VCaP (cell line): ENCODE data around the gene ZCCHC24.
"Not testable (repeated sequence)": the region's sequence is repeated elsewhere in the genome, so short reads cannot be mapped to it uniquely, and the experiment has no call there.

Experiments
- H3K27ac ChIP-seq: fragments of 450-650 bp; 2 replicates; pipeline ENCODE4 v1.5.1; 2017
- TF ChIP-seq, protein P1 (sequence below): fragments of 450-650 bp; conservative IDR thresholded peaks from 2 replicates; pipeline ENCODE4 v1.5.1; 2017; ENCODE audit warnings: mild to moderate bottlenecking, moderate library complexity

The ZCCHC24 gene

DNA sequence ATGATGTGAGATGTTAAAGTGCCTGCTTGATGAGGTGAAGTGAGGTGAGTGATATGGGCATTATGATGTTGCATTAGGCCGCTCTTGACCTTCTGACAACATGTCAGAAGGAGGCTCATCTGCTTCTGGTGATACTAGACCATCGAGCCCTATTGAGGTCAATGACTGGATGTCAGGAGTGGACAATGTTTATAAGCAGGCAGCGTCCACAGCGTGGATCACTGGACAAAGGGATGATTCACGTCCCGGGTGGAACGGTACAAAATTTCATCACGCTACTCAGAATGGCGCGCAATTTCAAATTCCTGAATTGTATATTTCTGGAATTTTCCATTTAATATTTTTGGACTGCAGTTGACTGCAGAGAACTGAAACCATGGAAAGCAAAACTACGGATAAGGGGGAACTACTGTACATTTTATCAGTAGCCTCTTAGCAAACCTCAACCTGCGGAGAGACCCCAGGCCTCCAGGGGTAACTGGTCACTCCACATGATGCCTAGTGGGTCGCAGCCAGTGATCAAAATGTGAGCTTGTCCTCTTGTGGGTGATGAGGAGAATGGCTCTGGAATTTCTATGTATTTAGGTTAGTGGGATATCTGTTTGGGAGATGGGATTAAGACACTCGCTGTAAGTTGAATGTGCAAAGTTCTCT lies 5.7 kb upstream of the ZCCHC24 start:
- TF ChIP-seq, protein P1, sequence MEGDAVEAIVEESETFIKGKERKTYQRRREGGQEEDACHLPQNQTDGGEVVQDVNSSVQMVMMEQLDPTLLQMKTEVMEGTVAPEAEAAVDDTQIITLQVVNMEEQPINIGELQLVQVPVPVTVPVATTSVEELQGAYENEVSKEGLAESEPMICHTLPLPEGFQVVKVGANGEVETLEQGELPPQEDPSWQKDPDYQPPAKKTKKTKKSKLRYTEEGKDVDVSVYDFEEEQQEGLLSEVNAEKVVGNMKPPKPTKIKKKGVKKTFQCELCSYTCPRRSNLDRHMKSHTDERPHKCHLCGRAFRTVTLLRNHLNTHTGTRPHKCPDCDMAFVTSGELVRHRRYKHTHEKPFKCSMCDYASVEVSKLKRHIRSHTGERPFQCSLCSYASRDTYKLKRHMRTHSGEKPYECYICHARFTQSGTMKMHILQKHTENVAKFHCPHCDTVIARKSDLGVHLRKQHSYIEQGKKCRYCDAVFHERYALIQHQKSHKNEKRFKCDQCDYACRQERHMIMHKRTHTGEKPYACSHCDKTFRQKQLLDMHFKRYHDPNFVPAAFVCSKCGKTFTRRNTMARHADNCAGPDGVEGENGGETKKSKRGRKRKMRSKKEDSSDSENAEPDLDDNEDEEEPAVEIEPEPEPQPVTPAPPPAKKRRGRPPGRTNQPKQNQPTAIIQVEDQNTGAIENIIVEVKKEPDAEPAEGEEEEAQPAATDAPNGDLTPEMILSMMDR = no peak

DNA sequence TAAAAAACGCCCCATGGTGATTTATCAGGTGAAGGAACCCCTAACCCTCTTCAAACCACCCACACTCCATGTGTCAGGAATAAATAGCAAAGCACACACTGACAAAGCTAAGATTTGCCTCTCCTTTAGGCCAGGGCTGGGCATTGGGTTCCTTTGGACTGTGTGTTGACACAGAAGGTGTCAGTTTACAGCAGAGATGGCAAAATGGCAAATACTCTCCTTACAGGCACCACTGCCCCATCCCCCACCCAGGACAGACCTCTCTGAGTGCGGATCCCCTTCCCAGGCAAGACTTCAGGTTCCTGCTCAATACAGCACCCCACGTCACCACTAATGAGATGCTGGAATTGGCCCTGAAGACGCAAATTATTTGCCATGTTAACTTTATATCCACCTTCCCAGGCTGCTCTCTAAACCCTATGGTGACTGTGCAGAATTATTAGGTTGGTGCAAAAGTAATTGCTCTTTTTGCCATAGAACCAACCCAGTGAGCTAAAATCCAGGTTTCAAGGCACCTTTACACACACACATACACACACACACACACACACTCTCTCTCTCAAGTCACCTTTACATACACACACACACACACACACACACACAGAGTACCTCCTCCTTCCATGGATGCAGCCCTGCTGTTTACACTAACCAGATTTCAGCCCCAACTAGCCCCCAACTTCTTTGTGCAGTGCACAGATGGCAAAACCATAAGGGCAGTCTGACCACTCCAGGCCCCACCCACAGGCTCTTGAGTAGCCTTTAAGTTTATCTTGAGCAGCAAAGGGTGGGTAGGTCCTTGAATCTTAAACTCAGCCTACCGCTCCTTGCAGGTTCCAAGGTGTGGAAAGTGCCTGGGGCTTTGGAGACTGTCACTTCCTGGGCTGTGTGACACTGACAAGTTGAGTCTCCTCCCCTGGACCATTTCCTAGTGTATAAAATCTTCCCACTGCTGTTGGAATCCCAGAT lies 4.0 kb upstream of the ZCCHC24 start:
- peak overlapping the region; percentile 57 for H3K27ac ChIP-seq

More for the DNA sequence above, 5.7 kb upstream of the ZCCHC24 start:
- H3K27ac ChIP-seq = no peak overlapping the region

GRCh38 chr10:79448732-79449049 lies 3.3 kb upstream of the ZCCHC24 start:
- peak overlapping the region; percentile 57 for H3K27ac ChIP-seq
- TF ChIP-seq, protein P1 = no peak

More for the DNA sequence above, 4.0 kb upstream of the ZCCHC24 start:
- TF ChIP-seq, protein P1 = no peak

DNA sequence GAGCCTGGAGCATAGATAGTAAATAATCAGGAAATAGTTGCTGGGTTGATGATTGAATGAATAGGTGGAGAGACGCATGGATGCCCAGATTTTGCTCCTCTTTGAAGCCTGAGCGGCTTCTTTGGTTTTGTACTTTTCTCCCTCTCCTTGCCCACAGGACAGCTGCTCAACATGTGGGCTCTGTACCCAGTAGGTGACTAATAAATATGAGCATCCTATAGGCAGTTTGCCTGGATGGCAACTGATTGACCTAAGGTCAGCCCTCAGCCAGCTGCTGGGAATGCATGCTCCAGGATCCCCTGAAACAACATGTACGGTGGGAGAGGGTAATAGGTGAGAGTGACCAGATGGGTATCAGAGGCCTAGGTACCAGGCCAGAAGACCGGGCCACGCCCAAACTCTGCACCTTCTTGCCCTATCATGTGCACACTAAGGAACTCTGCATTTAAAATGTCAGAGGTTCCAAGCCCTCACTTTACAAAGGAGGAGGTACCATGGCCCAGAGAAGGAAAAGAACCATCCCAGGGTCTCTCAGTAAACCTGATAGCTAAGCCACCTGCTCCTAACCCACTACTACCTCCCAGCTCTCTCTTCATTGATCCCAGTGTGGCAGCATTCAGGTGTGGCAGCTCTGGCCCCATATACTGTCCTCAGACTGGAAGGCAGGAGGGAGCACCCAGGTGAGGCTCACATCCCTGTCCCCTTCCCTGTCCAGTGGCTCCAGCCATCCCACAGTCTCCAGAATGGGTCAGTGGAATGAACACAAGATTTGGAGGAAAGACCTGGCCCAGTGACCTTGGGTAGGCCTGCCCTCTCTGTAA lies 2.7 kb upstream of the ZCCHC24 start:
- TF ChIP-seq, protein P1 = no peak

DNA sequence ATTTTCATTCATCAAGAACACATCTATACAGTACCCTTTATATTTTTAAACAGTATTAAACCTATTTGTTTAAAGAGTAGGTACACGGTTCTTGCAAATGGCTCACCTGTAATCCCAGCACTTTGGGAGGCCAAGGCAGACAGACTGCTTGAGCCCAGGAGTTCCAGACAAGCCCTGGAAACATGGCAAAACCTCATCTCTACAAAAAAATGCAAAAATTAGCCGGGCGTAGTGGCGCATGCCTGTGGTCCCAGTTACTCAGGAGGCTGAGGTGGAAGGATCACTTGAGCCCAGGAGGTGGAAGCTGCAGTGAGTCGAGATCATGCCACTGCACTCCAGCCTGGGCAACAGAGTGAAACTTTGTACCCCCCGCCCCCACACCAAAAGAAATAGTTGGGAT lies 1.8 kb upstream of the ZCCHC24 start:
- H3K27ac ChIP-seq = not testable (repeated sequence)

More for the DNA sequence above, 2.7 kb upstream of the ZCCHC24 start:
- H3K27ac ChIP-seq = peak overlapping the region; percentile 57

DNA sequence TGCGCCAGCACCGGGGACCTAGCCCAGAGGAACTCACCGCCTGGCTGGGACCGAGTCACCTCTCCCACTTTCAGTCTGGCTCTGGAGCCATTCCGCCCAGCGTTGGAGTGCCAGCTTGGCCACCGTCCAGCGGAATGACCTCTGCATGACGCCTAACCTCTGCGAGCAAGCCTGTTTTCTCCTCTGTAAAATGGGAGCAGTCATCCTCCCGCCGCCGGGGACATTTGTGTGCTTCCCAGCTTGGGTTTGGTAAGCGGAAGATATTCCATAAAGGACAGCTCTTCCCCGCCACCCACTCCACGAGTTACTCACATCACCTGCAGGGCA lies 1.3 kb upstream of the ZCCHC24 start:
- peak overlapping the region; percentile 28; the same call in 1 of the 2 replicates for H3K27ac ChIP-seq
- TF ChIP-seq, protein P1 = no peak

DNA sequence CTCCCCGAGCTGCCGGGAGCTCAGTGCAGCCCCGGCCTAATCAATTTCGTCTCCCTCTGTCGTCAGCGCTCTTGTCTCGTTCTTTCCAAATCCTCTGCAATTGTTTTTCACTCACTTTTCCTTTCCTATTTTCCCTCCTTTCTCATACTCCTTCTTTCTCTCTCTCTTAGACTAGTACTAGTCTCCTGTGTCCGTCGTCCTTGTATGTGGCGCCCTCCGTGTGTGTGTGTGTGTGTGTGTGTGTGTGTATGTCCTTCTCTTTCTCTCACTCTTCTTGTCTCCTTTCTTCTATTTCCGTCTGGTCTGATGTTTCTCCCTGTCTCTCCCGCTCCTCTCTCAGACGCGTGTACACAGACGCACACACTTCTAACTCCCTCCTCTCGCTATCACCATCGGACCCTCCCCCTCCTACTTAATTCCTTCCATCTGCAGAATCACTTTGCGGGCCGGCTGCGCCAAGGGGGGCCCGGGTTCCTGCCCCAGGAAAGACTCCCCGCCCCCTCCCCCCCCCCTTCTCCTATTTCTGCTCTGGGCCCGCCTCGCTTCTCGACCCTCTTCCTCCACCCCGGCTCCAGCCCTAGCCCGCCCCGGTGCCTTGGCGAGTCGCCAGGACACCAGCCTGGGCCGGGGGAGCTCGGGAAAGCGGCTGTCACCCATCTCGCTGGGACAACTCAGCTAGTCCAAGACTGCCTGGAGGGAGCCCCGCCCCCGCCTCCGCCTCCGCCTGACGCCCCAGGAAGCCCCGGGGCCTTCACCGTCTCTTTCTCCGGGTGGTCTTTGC lies 743 bp upstream of the ZCCHC24 start:
- TF ChIP-seq, protein P1 = no peak
- peak overlapping the region; percentile 28; the same call in 1 of the 2 replicates for H3K27ac ChIP-seq
